NB4 (cell line): ENCODE data around the gene FAM78B.

Experiments used
- CTCF ChIP-seq: IDR thresholded peaks from one replicate; pipeline ENCODE4 v1.5.1; 2012; ENCODE audit warnings: low read depth, low read length
- MAX ChIP-seq: IDR thresholded peaks from 2 replicates; pipeline ENCODE4 v1.6.1; 2011; ENCODE audit warnings: low read depth, low read length
- POLR2A ChIP-seq: IDR thresholded peaks from 2 replicates; pipeline ENCODE4 v1.6.1; 2011; ENCODE audit warnings: mild to moderate bottlenecking; ENCODE audit not compliant: insufficient read length; ENCODE audit errors: extremely low read depth

DNA sequence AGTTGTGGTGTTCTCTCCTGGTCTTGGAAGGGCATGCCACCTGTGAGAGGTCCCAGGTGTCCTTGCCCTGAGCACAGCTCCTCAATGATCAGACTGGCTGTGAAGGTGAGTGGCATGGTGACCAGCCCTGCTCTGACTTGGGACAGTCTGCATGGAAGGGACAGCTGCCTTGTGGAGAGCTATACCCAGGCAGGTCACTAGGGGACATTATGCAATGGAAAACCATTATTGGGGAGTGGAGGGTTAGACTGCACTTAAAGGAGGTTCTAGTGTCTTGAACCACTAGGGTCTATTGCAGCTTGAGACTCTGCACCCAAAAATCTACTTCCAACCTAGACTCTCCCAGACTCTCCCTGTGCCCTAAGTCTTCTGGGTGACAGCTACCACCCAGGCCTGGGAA, 24.8 kb downstream of the FAM78B start:
- TF ChIP-seq CTCF (no peak), POLR2A (no peak), MAX (no peak)
